ENCODE measurements around the gene PARVG. TPM values are rescaled to one million over a fixed set of nuclear protein-coding genes. Genes with fewer than 3 reads are reported as not detected.

PARVG gene
- polyA plus RNA-seq, 1 experiment = 0.01 TPM

- Histone ChIP-seq H3K9me3 (ENCODE audit: control insufficient read depth, insufficient read depth, low read length) (peaks cover 7% of the 10 kb centered on the region; the same call in 1 of the 2 replicates), H3K27ac (ENCODE audit: low read depth, low read length) (no peak overlapping the region), H3K4me3 (ENCODE audit: low read depth, low read length) (no peak overlapping the region), H3K27me3 (ENCODE audit: control insufficient read depth, insufficient read depth, low read length) (peaks cover 35% of the 10 kb centered on the region)
- ChIA-PET POLR2A (interaction anchor here (0.6 kb wide), 1 partner anchor 234 kb away, joined by 5 read pairs; no protein-coding TSS in a partner anchor), CTCF (no interaction called here)
- no peak for TF ChIP-seq CTCF (IDR thresholded peaks at IDR 0.05; ENCODE audit: low read depth, low read length)
- DNase-seq (ENCODE audit: low read depth, low spot score) = no peak
Measured at GRCh38 chr22:44192816-44193534, 12.2 kb downstream of the PARVG start.

- Histone ChIP-seq H3K27ac (ENCODE audit: low read depth, low read length) (no peak overlapping the region), H3K27me3 (ENCODE audit: control insufficient read depth, insufficient read depth, low read length) (peaks cover 34% of the 10 kb centered on the region), H3K4me3 (ENCODE audit: low read depth, low read length) (no peak overlapping the region), H3K9me3 (ENCODE audit: control insufficient read depth, insufficient read depth, low read length) (peaks cover 7% of the 10 kb centered on the region; the same call in 1 of the 2 replicates)
- POLR2A ChIA-PET = no interaction called here
- CTCF ChIA-PET = no interaction called here
- no peak for TF ChIP-seq CTCF (IDR thresholded peaks at IDR 0.05; ENCODE audit: low read depth, low read length)
- no peak for DNase-seq (ENCODE audit: low read depth, low spot score)
Measured at GRCh38 chr22:44193535-44193891, 12.8 kb downstream of the PARVG start.

GRCh38 chr22:44194569-44194968 lies 13.8 kb downstream of the PARVG start:
- no peak for TF ChIP-seq CTCF (IDR thresholded peaks at IDR 0.05; ENCODE audit: low read depth, low read length)
- CTCF ChIA-PET = no interaction called here

GRCh38 chr22:44195189-44195871 lies 14.6 kb downstream of the PARVG start:
- DNase-seq (ENCODE audit: low read depth, low spot score) = no peak
- Histone ChIP-seq H3K27ac (ENCODE audit: low read depth, low read length) (no peak overlapping the region), H3K27me3 (ENCODE audit: control insufficient read depth, insufficient read depth, low read length) (peaks cover 29% of the 10 kb centered on the region), H3K4me3 (ENCODE audit: low read depth, low read length) (no peak overlapping the region), H3K9me3 (ENCODE audit: control insufficient read depth, insufficient read depth, low read length) (peaks cover 7% of the 10 kb centered on the region; the same call in 1 of the 2 replicates)
- TF ChIP-seq CTCF (IDR thresholded peaks at IDR 0.05; ENCODE audit: low read depth, low read length) = no peak
- ChIA-PET POLR2A (no interaction called here), CTCF (interaction anchor here (0.9 kb wide), 1 partner anchor 202 kb away, joined by 3 read pairs; no protein-coding TSS in a partner anchor)

More at GRCh38 chr22:44194569-44194968, 13.8 kb downstream of the PARVG start:
- DNase-seq (ENCODE audit: low read depth, low spot score) = no peak
- POLR2A ChIA-PET = no interaction called here
- H3K4me3 ChIP-seq (ENCODE audit: low read depth, low read length) = no peak overlapping the region
- peaks cover 29% of the 10 kb centered on the region for H3K27me3 ChIP-seq (ENCODE audit: control insufficient read depth, insufficient read depth, low read length)
- H3K9me3 ChIP-seq (ENCODE audit: control insufficient read depth, insufficient read depth, low read length) = peaks cover 7% of the 10 kb centered on the region; the same call in 1 of the 2 replicates
- no peak overlapping the region for H3K27ac ChIP-seq (ENCODE audit: low read depth, low read length)

- POLR2A ChIA-PET = no interaction called here
- Histone ChIP-seq H3K9me3 (ENCODE audit: control insufficient read depth, insufficient read depth, low read length) (peaks cover 7% of the 10 kb centered on the region; the same call in 1 of the 2 replicates), H3K27me3 (ENCODE audit: control insufficient read depth, insufficient read depth, low read length) (peaks cover 29% of the 10 kb centered on the region), H3K27ac (ENCODE audit: low read depth, low read length) (no peak overlapping the region), H3K4me3 (ENCODE audit: low read depth, low read length) (no peak overlapping the region)
- CTCF ChIA-PET = interaction anchor here (0.9 kb wide), 1 partner anchor 203 kb away, joined by 3 read pairs; no protein-coding TSS in a partner anchor
- no peak for TF ChIP-seq CTCF (IDR thresholded peaks at IDR 0.05; ENCODE audit: low read depth, low read length)
- no peak for DNase-seq (ENCODE audit: low read depth, low spot score)
Measured at GRCh38 chr22:44196241-44196640, 15.5 kb downstream of the PARVG start.
